ENCODE measurements around the gene FLT3LG. TPM values are rescaled to one million over a fixed set of nuclear protein-coding genes. Genes with fewer than 3 reads are reported as not detected.
A peak's percentile ranks its signal among the peaks of the same experiment; 100 is the strongest.

Gene FLT3LG
- total and polyA plus RNA-seq, 9 of the 15 experiments (the other 6 are each of a cell fraction or from before 2014, with no cell fraction given), result 0.31 to 6.4 (median 1.1) TPM

GRCh38 chr19:49489601-49490167 is 15.7 kb downstream of the FLT3LG start (continued):
- TF ChIP-seq E2F1 (CRISPR knock-in tag; IDR thresholded peaks at IDR 0.05), result no peak
- peak; percentile 83; the same call in 1 of the 2 replicates for TF ChIP-seq HMGXB4 (CRISPR knock-in tag; IDR thresholded peaks at IDR 0.05)
- no peak for TF ChIP-seq MECOM (CRISPR knock-in tag; IDR thresholded peaks at IDR 0.05)
- TF ChIP-seq NR2C2 (CRISPR knock-in tag; IDR thresholded peaks at IDR 0.05), result no peak
- TF ChIP-seq NR2C2 (tag; IDR thresholded peaks at IDR 0.05), result 0 out of 2 replicates have a peak, but pooled peaks have one; percentile 41
- TF ChIP-seq CREBBP (IDR thresholded peaks at IDR 0.05; ENCODE audit: low read depth, low read length), result no peak
- 0 out of 2 replicates have a peak, but pooled peaks have one; percentile 25 for TF ChIP-seq ZNF12 (CRISPR knock-in tag; IDR thresholded peaks at IDR 0.05)
- TF ChIP-seq AFF4 (CRISPR knock-in tag; IDR thresholded peaks at IDR 0.05), result peak; percentile 21; the same call in 1 of the 2 replicates
- TF ChIP-seq ZNF282 (CRISPR knock-in tag; IDR thresholded peaks at IDR 0.05), result peak; percentile 53; the same call in 1 of the 2 replicates
- TF ChIP-seq ZNF740 (CRISPR knock-in tag; IDR thresholded peaks at IDR 0.05), result peak; percentile 63; the same call in 1 of the 2 replicates
- no peak for TF ChIP-seq ZNF740 (tag; IDR thresholded peaks at IDR 0.05)
- TF ChIP-seq NR2C1 (IDR thresholded peaks at IDR 0.05), result no peak
- 0 out of 2 replicates have a peak, but pooled peaks have one; percentile 2 for TF ChIP-seq NR2C1 (tag; IDR thresholded peaks at IDR 0.05)
- no peak for TF ChIP-seq SMARCA5 (IDR thresholded peaks at IDR 0.05)
- TF ChIP-seq MAZ (CRISPR knock-in tag; conservative IDR thresholded peaks at IDR 0.05 in 1 of 2, IDR thresholded peaks at IDR 0.05 in 1 of 2), result peak in 1 of 2 experiments; percentile 51; a peak in 2 of 4 replicates
- TF ChIP-seq RBM39 (optimal IDR thresholded peaks at IDR 0.05; ENCODE audit: low read depth, low read length), result peak; percentile 88
- TF ChIP-seq PREB (CRISPR knock-in tag; IDR thresholded peaks at IDR 0.05), result peak; percentile 99; the same call in 1 of the 2 replicates
- TF ChIP-seq EGR1 (conservative IDR thresholded peaks at IDR 0.05), result no peak
- TF ChIP-seq KAT7 (CRISPR knock-in tag; IDR thresholded peaks at IDR 0.05; ENCODE audit: borderline replicate concordance), result peak; percentile 96; the same call in 1 of the 2 replicates
- no peak for TF ChIP-seq ZC3H4 (CRISPR knock-in tag; IDR thresholded peaks at IDR 0.05; ENCODE audit: borderline replicate concordance)
